HG02763 (cell line): ENCODE measurements around the gene DHX29.
"Not testable (repeated sequence)": the region's sequence is repeated elsewhere in the genome, so short reads cannot be mapped to it uniquely, and the experiment has no call there.

Source experiments
- ATAC-seq: cut with Tn5 transposase; IDR thresholded peaks from one replicate; pipeline ENCODE4 v1.9.1; 2021; ENCODE audit warnings: mild to moderate bottlenecking, moderate library complexity; ENCODE audit not compliant: unreplicated experiment

DHX29 gene

DNA sequence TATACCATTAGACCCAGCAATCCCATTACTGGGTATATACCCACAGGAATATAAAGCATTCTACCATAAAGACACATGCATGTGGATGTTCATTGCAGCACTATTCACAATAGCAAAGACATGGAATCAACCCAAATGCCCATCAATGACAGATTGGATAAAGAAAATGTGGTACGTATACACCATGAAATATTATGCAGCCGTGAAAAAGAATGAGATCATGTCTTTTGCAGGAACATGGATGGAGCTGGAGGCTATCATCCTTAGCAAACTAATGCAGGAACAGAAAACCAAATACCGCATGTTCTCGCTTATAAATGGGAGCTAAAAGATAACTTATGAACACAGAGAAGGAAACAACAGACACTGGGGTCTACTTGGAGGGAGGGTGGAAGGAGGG is 10.7 kb upstream of the DHX29 start:
- ATAC-seq = not testable (repeated sequence)

DNA sequence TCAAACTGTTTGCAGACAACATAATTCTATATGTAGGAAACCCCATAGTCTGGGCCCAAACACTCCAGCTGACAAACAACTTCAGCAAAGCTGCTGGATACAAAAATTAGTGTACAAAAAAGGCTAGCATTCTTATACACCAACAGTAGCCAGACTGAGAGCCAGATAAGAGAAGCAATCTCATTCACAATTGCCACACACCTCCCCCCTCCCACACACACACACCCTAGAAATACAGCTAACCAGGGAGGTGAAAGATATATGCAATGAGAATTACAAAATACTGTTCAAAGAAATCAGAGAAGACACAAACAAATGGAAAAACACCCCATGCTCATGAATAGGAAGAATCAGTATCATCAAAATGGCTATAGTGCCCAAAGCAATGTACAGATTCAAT is 9.3 kb upstream of the DHX29 start:
- no peak for ATAC-seq

DNA sequence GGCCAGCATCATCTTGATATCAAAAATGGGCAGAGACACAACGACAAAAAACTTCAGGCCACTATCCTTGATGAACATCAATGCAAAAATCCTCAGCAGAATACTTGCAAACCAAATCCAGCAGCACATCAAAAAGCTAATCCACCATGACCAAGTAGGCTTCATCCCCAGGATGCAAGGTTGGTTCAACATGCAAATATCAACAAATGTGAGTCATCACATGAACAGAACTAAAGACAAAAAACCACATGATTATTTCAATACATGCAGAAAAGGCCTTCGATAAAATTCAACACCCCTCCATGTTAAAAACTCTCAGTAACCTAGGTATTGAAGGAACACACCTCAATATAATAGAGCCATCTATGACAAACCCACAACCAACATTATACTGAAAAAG is 8.8 kb upstream of the DHX29 start:
- no peak for ATAC-seq

DNA sequence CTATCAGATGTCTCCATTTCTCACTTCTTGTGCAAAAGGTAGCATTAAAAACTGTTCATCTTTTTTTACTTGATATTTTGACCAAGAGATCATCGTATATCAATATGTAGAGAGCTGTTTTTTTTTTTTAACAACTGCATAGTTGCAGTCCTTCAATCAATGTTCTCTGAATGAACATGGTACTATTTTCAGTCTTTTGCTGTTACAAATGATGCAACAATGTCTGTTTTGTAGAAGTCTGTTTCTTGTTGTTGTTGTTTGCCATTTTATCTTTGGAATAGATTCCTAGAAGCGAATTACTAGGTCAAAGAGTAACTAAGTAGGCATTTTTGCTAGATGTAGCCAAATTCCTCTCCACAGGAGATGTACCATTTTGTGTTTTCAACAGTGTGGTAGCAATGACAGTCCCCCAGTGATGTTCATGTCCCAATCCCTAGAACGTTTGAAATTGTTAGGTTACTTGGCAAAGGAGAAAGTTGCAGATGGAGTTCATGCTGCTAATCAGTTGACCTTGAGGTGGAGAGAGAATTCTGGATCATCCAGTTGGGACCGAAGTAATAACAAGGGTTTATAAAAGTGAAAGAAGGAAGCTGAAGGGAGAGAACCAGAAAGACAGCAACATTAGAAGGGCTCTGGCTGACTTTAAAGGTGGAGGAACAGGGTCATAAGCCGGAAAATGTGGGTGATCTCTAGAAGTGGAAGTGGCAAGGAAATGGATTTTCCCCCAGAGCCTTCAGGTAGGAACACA is 6.5 kb upstream of the DHX29 start:
- no peak for ATAC-seq

DNA sequence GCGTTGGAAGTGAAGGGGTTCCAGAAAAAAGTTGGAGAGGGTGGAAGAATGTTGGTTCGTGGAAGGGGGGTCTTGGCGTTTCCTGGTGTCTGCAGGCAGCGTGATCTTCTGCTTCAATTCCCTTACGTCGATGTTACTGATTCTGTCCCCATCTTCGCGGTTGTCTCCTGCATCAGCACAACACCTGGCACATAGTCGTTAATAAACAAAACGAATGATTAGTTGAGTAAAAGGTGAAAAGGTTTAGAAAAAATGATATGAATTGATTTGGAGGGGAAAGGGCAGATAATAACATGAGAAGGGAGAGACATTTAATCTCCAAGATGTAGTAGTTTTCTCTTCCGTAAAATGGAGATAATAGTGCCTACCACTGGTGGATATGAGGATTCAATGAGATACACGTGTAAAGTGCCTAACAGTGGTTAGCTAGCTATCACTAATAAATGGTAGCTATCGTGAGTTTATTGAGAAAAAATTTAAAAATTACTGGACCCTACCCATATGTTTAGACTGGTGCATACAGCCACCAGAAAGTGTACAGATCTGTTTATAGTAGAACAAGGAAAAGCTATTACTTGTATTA is 851 bp upstream of the DHX29 start:
- ATAC-seq = peak; percentile 1

DNA sequence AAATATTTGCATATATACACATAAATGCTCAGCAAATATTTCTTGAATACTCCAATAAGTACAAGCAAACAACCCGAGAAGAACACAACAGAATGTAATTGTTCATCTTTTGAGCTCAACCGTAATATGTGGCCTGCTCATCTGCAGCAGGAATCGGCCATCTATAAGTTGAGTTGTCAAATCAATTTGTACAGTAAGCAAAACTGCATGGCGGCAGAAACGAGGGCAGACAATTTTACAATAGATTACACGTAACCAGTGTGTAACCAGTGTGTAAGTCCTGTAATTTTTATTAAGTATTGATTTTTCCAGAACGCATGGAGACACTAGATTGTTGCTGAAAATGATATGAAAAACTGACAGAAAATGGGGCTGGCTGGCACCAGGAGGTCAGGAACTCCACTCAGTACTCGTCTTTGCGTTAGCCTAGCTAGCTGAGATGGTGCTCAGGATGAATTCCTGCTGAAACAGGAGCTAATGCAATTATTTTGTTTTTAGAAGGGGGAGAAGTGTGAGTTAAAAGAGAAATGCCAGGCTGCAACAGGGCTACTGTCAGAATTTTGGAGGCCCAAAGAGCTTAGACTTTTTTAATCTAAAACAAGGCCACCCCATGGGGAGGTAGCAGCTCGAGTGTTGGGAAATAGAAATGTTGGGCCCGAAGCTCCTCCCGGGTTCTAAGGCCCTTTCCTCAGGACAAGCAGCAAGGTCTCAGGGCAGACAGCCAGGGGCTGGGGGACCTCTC is 682 bp downstream of the DHX29 start:
- peak; percentile 6 for ATAC-seq

DNA sequence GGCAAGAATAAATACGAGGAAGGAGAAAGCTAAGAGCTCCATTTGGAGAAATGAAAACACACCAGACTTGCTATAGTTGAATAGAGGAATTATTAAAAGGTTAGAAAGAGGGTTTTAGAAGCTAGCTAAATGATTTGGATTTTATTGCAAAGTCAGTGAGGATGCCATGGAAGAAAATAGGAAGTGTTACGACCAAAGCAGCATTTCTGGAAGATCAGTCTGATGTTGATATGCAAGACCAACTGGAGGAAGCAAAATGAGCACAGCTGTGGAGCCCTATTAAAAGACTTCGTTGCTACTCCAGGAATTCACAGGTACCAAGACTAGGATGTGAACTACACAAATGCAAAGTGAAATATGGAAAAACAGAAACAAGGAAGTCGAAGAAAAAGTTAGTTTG is 2.1 kb downstream of the DHX29 start:
- no peak for ATAC-seq

DNA sequence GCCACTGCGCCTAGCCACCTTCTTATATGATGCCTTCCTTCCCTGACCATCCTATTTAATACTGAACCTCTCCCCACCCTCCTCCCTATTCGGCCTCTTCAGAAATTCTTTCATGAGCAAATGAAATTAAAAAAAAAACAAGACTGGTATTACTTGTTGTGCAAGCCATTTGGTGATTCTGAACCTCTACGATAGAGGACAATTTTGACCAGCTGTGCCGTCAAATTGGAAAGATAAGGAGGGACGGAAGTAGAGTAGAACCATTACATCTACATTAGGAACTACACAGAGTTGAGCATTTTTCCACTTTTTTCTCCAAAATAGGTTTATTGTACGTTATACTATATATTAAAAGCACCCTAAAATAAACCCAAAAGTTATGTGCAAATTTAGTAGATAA is 2.9 kb downstream of the DHX29 start:
- no peak for ATAC-seq

DNA sequence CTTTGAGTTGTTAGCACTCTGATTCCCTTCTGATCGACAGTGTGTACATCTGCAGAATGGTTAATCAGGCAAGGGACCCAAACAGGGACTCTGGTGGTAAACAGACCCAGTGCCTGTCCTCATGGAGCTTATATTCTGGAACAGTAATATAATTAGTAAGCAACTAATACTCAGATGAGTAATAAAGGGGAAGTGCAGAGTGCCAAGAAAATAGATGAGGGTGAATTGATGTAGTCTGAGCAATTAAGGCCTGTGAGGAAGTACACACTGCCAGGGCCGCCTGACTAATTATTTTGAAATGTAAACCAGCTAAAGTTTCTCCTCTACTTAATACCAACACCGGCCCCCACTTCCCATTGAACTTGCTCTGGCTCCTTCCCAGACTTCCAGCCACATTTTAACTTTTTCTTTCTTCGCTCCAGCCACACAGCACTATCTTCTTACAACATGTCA is 4.2 kb downstream of the DHX29 start:
- ATAC-seq = no peak

DNA sequence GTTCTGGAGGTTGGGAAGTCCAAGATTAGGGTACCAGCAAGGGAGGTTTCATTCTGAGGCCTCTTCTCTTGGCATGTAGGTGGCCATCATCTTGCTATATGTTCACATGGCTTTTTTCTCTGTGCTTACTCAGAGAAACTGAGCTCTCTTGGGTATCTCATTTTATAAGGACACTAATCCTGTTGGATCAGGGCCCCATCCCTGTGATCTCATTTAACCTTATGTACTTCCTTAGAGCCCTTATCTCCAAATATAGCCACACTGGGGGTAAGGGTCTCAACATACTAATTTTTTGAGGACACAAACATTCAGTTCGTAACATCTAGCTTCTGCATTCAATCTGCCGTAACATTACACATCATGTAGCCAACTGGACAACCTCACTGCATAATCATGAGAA is 6.6 kb downstream of the DHX29 start:
- ATAC-seq = no peak

DNA sequence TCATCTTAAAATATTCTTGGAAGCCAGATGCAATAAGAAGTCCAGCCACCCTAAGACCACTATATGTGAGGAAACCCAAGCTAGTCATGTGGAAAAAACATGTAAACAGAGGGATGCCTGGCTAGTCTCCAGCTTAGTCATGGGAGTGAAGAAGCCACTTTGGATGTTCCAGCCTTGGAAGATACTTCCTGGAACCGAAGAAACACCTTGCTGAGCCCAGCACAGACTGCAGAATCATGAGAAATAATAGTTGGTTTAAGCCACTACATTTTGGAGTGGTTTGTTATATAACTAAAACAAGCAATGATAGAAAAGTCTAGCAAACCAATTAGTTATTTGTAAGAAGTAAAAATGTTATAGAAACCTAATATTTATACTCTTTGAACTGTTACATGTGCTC is 12.6 kb downstream of the DHX29 start:
- ATAC-seq = no peak

DNA sequence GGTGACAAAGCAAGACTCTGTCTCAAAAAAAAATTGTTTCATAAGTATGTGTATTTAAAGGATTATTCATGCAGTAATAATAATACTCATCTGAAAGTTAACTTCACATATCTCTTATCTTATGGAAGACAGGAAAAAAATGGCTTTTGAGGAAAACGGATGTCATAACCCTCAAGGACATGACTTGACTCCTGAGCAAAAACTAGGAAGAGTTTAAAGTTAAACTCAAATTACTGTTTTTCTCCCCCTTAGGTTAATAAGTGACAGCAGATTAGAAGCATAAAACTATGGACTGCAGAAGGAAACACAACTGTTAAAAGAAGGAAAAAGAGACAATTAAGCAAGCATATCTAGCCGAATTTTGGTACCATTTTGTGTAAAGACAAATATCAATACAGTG is 16.5 kb downstream of the DHX29 start:
- ATAC-seq = no peak

DNA sequence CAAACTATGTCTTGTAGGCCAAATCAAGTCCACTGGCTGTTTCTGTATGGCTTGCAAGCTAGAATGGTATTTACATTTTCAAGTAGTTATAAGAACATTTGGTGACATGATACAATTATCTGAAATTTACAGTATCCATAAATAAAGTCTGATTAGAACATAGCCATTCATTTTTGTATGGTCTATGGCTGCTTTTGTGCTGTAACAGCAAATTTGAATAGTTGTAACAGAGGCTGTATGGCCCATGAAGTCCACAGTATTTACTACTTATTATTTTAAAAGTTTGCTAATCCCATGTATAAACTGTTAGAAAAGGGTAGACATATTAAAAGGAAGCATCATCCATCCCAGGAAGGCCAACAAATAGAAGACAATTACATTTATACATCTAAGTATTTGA is 17.7 kb downstream of the DHX29 start:
- no peak for ATAC-seq

DNA sequence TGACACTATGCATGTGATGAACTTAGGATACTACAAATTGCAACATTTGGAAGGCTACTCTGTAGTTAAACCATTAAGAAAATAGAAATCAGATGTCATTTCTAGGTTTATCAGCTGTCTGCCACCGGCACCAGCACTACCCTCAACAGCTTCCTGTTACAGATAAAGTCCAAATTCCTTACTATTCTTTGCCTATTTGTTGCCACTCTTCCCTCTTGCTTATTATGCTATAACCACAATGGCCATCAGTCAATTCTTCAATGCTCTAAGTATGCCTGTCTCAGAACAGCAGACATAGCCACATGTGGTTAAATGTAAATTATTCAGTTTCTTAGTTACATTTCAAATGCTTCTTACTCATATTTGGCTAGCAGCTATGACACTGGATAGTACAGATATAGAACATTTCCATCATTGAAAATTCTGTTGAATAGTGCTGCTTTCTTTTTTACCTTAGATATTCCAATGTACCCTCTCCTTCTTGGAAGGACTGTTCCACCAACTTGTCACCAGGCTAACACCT is 21.0 kb downstream of the DHX29 start:
- no peak for ATAC-seq

DNA sequence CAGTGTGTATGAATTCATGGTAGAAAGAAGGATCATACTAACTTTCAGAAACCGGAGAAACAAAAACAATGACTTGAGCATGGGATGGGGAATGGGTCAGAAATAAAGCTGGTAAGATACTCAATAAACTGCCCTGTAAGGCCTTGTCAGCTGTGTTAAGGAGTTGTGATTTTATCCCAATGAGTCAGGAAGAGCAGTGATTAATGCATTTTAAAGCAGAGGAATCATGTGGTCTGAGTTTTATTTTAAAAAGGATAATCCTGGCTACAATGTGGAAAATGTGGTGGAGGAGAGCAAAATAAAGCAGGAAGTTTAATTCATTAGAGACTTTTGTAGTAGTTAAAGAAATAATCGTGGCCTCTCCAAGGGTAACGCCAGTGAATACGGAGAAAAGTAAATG is 28.7 kb downstream of the DHX29 start:
- no peak for ATAC-seq

DNA sequence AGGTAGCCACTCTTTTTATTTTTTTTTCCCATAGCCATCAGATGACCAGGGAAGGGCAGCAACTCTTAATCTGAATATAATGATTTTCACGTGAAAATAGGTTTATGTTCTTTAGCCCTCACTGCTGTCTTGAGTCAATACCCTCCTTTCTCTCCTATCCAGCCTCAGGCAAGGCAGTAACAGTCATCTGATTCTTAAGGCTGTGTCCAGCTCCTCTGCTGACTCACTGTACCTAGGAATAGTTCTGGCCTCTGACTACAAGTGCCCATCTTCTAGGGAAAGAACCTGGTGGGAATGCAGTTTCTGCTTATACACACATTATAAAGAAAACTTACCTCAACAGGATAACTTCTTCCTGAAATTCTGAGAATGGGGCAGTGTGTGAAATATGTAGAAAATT is 30.7 kb downstream of the DHX29 start:
- no peak for ATAC-seq

DNA sequence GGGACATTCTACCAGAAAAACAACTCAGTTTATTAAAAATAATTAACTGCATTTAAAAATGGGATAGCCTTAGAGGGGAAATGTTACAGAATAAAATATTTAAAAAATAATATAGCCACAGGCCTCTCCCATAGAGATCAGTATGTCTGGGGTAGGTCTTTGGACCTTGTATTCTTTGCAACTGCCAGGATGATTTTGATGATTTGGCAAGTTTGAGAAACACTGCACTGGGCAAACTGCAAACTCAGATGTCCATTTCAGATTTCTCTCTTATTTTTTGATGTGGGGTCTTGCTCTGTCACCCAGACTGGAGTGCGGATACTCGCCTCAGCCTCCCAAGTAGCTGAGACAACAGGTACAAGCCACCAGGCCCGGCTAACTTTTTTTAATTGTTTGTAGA is 49.2 kb downstream of the DHX29 start:
- ATAC-seq = no peak

DNA sequence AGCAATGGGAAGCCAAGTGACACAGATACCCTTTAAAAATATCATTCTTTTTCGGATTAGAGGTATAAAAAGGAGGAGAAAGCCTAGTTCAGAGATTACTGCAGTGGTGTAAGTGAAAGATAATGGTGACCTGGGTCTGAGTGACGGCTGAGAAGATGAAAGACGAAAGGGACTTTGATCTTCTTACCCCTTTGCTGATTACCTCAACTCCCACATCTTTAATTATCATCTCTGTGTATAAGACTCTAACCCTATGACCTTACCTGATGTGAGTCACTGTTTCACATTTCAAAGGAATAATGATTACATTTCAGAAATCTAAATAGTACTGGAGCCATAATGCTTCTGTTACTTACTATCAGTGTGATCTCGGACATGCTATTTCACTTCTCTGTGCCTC is 52.7 kb downstream of the DHX29 start:
- ATAC-seq = no peak

DNA sequence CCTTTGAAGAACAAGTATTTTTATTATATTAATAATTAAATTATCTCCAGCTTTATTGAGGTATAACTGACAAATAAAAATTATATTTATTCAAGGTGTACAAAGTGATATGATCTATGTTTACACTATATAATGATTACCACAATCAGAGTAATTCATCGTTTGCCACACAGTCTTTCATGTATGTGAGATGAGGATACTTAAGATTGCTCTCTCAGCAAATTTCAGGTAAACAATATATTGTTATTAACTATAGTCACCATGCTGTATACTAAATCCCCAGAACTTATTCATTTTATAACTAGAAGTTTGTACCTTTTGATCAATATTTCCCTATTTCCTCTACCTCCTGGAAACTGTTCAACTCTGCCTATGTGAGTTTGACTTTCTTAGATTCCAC is 57.4 kb downstream of the DHX29 start:
- no peak for ATAC-seq

DNA sequence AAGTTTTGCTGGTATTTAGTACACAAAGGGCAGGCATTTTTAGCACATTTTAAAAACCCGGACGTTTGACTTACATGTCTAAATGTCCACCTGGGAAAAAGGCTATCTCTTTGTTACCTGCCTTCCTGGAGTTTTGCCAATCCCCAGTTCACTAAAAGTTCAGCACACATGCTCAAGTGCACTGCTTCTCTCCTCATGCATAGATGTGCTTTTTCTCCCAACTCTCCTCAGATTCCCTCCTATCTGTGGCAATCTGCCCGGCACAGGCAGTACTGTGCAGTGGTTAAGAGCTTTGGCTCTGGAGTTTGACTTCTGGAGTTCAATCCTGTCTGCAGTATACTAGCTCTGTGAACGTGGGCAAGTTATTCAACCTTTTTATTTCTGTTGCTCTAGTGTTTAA is 65.7 kb downstream of the DHX29 start:
- ATAC-seq = no peak

DNA sequence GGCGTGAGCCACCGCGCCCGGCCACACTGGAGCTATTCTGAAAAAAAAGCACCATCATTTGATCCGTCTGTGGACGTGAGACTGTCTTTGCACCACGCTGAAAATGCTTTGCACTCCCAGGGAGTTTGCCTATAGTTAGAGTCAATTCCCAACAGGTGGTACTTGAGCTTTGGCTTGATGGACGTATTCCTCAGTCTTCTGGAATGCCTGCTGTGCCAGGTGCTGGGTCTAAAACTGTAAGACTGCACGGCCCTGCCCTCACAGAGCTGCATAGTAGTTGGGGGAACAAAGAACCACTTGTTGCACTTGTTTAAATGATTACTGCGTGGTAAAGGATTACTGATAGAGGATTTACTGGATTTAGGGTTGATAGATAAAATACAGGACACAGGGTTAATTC is 70.7 kb downstream of the DHX29 start:
- ATAC-seq = no peak

DNA sequence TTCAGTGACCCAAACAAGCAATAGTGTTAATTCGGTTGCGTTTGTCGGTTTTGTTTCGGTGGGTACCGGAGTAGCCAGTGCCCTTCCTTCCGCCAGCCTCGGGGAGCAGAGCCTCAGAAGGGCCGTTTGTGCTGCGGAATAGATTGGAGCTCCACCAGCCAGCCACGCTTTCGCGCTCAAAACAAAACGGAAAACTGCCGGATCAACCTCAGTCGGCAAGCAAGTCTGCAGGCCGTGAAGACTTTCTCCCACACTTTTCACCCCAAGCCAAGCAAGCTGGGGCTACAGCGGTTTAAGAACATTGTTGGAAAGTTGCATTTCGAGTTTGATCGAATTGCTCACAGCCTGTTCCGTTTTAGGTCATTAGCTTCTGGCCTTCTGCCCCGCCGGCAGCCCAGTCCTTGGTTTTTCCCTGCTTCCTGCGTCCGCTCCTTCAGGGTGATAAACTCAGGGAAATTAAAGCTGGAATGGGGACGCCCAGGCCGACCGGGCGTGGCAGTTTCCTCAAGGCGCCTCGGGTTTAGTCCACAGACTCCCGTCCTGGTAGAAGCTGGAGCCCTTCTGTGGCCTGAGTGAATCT is 73.3 kb downstream of the DHX29 start:
- no peak for ATAC-seq
